ENCODE data around the gene SRGAP2.
"Not testable (repeated sequence)": the region's sequence is repeated elsewhere in the genome, so short reads cannot be mapped to it uniquely, and the experiment has no call there.

Gene SRGAP2

GRCh38 chr1:206252680-206253335, 49.5 kb downstream of the SRGAP2 start:
- DNase-seq = not testable (repeated sequence)
